Heart right ventricle (tissue), 16 donors: ENCODE measurements around the gene SLC12A4. TPM values are rescaled to one million over a fixed set of nuclear protein-coding genes. Genes with fewer than 3 reads are reported as not detected.
A peak's percentile ranks its signal among the peaks of the same experiment; 100 is the strongest.
"Not testable (repeated sequence)": the region's sequence is repeated elsewhere in the genome, so short reads cannot be mapped to it uniquely, and the experiment has no call there.

Source experiments
- ATAC-seq, 8 donors: fragments of 200-7000 bp; cut with Tn5 transposase; one replicate each; pipeline ENCODE4 v1.9.1; 2020; ENCODE audit warnings: mild to moderate bottlenecking in 8 of 8, moderate library complexity in 8 of 8, moderate number of reproducible peaks in 1 of 8
- DNase-seq, 2 donors: peaks; one replicate each; pipeline ENCODE4 v3.0.0-alpha.2; 2020
- H3K27ac ChIP-seq, 10 donors: fragments of 200-600 bp; sonication (generic) in 2 of 10; one replicate each; pipeline versions ENCODE4 v1.5.0 to v1.8.0; 2020 to 2022; ENCODE audit warnings: mild to moderate bottlenecking in 3 of 10
- H3K27me3 ChIP-seq, 7 donors: fragments of 200-600 bp; one replicate each; pipeline ENCODE4 v1.8.0; 2021 to 2022; ENCODE audit warnings: mild to moderate bottlenecking in 2 of 7
- H3K36me3 ChIP-seq, 9 donors: fragments of 200-600 bp; sonication (generic) in 1 of 9; one replicate each; pipeline versions ENCODE4 v1.5.0 to v1.8.0; 2020 to 2022; ENCODE audit warnings: mild to moderate bottlenecking in 2 of 9
- H3K4me1 ChIP-seq, 9 donors: fragments of 200-600 bp; sonication (generic) in 1 of 9; one replicate each; pipeline versions ENCODE4 v1.5.0 to v1.8.0; 2020 to 2022; ENCODE audit warnings: mild to moderate bottlenecking in 4 of 9
- H3K4me3 ChIP-seq, 10 donors: fragments of 200-600 bp; sonication (generic) in 2 of 10; one replicate each; pipeline versions ENCODE4 v1.5.0 to v1.8.0; 2020 to 2022; ENCODE audit warnings: mild to moderate bottlenecking in 7 of 10, moderate library complexity in 2 of 10
- H3K9me3 ChIP-seq, 11 donors: fragments of 200-600 bp in 10 of 11; sonication (generic) in 2 of 11; one replicate each; pipeline versions ENCODE4 v1.5.0 to v1.8.0; 2013 to 2022; ENCODE audit warnings: mild to moderate bottlenecking in 2 of 11, control low read depth in 1 of 11, moderate library complexity in 1 of 11
- CTCF ChIP-seq, 9 donors: fragments of 200-600 bp; sonication (generic) in 2 of 9; IDR thresholded peaks; one replicate each; pipeline versions ENCODE4 v1.5.0 to v1.8.0; 2021 to 2022; ENCODE audit warnings: antibody characterized with exemption in 9 of 9, mild to moderate bottlenecking in 5 of 9, moderate library complexity in 1 of 9
- WGBS, 2 donors: extraction: QIAGEN DNeasy Blood & Tissue Kit; methylation state at CpG; one replicate each; pipeline ENCODE4 v1.1.7; 2013; ENCODE audit warnings: inconsistent platforms in 1 of 2; 5-methylcytosine and 5-hydroxymethylcytosine counted together
- intact Hi-C, 10 donors: fragments of 100-400 bp; cut with DNase I; formaldehyde crosslinking; loops; one replicate each; pipeline versions ENCODE4 v1.11.1 to v1.14.2; 2022
- polyA plus RNA-seq, 2 donors: library from polyadenylated mRNA; stranded (reverse); fragments of 200-250 nt; gene quantifications; one replicate each; pipeline ENCODE4 v1.2.3, GENCODE V29; 2013
- total RNA-seq, 10 donors: library from RNA; stranded (reverse); fragmentation: NEBNext Ultra II Directional in 3 of 10; extraction: Animal tissue kit (Norgen Biotek cat#: 25700) in 3 of 10; gene quantifications; one replicate each; pipeline versions ENCODE4 v1.2.1 to v1.2.4, GENCODE V29; 2021 to 2023
- donor health status: Arrhythmogenic right ventricular cardiomyopathy.
- donor health status: ischemic (EF 13 %, LVEDD 7.1; RV severe dilation, severe dysfunction).
- donor health status: healthy with polysubstance abuse.
- donor health status: DM: no; HTN: yes; CAD: no.
- donor health status: DM: no; HTN: no; CAD: no.
- donor health status: ischemic (EF 25% LVEDD 6.9; RV normal size, moderate dysfunction).
- donor health status: ischemic (EF 25% LVEDD 5.7; RV mildly dilated, moderate dysfunction).
- donor health status: healthy.
- donor health status: DM: yes; HTN: yes; CAD: no.
- donor health status: Ischemic cardiomyopathy.
- donor health status: ischemic (EF 35%, LVEDD 5.7; RV mildly dilated, moderate dysfunction).
- donor health status: nonischemic (EF 11% LVEDD 7.7; RV severe dilation, severe dysfunction).
- donor health status: DM: yes; HTN: yes; CAD: no.
- donor health status: PGD.
- donor health status: ischemic (EF 29% LVEDD 5.4; RV normal size, mild dysfunction).
- donor health status: nonischemic (EF 23%, LVEDD 6.1; RV moderate dilation, normal function).

SLC12A4 gene
- total and polyA plus RNA-seq, 12 donors = 70.1 to 116 (median 86.6) TPM

DNA sequence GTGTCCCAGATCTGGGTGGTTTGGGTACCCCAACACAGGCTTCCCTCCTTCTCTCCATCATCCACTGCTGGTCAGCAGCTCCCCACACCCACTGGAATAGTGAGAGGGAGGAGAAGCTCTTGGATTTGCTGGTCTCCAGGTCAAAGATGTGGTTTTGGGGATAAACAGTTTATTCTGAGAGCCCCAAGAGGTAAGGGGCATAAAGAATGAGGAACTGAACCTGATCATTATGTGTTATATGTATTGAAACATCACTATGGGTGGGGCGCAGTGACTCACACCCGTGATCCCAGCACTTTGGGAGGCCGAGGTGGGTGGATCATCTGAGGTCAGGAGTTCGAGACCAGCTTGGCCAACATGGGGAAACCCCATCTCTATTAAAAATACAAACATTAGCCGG is 27.0 kb upstream of the SLC12A4 start:
- DNase-seq = no peak
- no peak for TF ChIP-seq CTCF (IDR thresholded peaks at IDR 0.05)
- H3K9me3 ChIP-seq = no peaks in the 10 kb centered on the region
- ATAC-seq = no peak
- peak overlapping the region in 1 of 10 donors; percentile 31 for H3K27ac ChIP-seq
- no peaks in the 10 kb centered on the region for H3K27me3 ChIP-seq
- intact Hi-C loops = loop anchor here in 2 of 10 donors (10.0 kb wide), 1 partner anchor 239 kb away; the partner anchor contains the start of gene ESRP2 (in 2 of the 2)
- peaks cover 0 to 3% (median 0%) of the 10 kb centered on the region in 9 donors for H3K36me3 ChIP-seq
- peaks cover 4 to 49% (median 22%) of the 10 kb centered on the region in 9 donors for H3K4me1 ChIP-seq
- WGBS, 2 donors = 87 to 94% methylated on average over 5 of the region's 5 CpGs
- H3K4me3 ChIP-seq = no peak overlapping the region

- WGBS, 2 donors = 67 to 69% methylated on average over 3 to 6 of the region's 6 CpGs
- Histone ChIP-seq H3K4me1 (peaks cover 4 to 36% (median 13%) of the 10 kb centered on the region in 9 donors), H3K4me3 (peak overlapping the region in 3 of 10 donors; percentile 45 to 55 (median 47)), H3K27ac (peak overlapping the region; percentile 70 to 93 (median 80))
- H3K36me3 ChIP-seq, H3K27me3 ChIP-seq, H3K9me3 ChIP-seq, DNase-seq: not testable (repeated sequence)
- peak in 7 of 8 donors; percentile 2 to 46 (median 24) for ATAC-seq
- intact Hi-C loops = loop anchor here in 8 of 10 donors (5.0 to 10.0 kb wide), 5 partner anchors 48 to 241 kb away; partner anchors contain the start of genes ESRP2 (in 2 of the 8) and PSMB10 (in 1 of the 8)
These were observed 25.6 kb upstream of the SLC12A4 start for GRCh38 chr16:67994040-67994408.

DNA sequence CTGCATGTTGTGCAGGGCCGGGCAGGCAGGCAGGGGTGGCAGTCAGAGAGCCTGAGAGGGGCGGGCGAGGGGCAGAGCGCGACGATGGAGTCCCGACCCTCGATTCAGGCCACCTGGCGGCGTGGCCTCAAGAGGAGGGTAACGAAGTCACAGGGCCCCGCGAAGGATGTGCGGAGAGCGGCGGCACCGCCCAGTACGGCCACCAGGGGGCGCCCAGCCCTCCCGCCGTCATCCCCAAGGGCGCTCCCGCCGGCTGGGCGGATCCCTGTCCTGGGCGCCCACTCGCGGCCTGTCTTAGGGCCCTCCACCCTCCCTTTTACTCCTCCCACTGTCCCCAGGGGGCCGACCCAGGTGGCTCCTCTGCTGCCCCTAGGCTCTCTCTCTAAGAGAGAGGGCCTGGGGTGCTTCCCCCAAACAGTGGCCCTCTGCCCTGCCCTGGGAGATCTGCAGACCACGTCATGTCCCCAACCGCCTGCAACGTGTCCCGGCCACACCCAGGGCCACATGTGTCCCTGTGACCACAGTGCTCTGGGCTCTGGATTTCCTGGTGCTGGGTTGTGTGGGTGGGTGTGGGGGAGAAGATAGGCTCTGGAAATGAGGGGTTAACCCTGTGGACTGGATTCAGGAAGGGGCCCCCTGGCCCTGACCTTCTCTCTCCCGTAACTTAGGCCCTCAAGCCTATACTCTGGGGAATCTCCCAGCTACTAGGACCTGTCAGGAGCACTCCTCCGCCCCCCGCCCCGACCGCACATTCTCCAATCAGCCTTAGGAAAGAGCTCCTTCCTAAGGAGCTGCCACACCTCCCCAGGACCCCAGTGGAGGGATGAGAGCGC is 25.0 kb upstream of the SLC12A4 start:
- intact Hi-C loops = loop anchor here in 9 of 10 donors (1.0 to 10.0 kb wide), 8 partner anchors 47 to 241 kb away; partner anchors contain the start of genes ESRP2 (in 2 of the 9) and PSMB10 (in 1 of the 9)
- peak; percentile 91 to 96 (median 95) for ATAC-seq
- peak; percentile 98 to 100 (median 99) for TF ChIP-seq CTCF (IDR thresholded peaks at IDR 0.05)

DNA sequence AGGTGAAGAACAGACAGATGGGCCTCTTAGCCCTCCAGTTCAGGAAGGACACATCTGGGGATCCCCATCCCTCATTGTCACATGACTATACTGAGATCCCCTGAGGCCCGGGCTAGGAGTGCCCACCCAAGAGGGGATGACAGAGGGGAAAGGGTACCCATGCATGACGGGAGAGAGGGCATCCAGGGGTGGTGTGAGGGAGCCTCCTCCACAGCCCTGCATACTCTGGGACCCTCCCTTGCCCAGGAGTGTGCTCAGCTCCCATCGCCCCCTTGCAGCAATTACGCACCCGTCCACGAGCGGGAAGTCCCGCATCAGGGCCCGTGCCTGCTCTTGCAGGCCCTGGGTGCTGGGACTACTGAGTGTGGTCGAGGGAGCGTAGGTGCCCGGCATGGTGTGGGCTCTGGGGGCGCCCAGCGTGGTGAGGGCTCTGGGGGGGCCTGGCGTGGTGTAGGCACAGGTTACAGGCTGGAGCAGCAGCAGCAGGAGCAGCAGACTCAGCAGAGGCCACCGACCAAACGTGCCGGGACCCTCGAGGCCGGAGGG is 24.3 kb upstream of the SLC12A4 start:
- Histone ChIP-seq H3K4me3 (peak overlapping the region in 5 of 10 donors; percentile 45 to 55 (median 49)), H3K27ac (peak overlapping the region in 8 of 10 donors; percentile 71 to 93 (median 81)), H3K27me3 (no peaks in the 10 kb centered on the region), H3K36me3 (peaks cover 0 to 3% (median 0%) of the 10 kb centered on the region in 9 donors), H3K9me3 (no peaks in the 10 kb centered on the region), H3K4me1 (peaks cover 4 to 31% (median 14%) of the 10 kb centered on the region in 9 donors)
- TF ChIP-seq CTCF (IDR thresholded peaks at IDR 0.05) = no peak
- intact Hi-C loops = loop anchor here in 9 of 10 donors (1.0 to 10.0 kb wide), 8 partner anchors 48 to 242 kb away; partner anchors contain the start of genes ESRP2 (in 2 of the 9) and PSMB10 (in 1 of the 9)
- ATAC-seq = peak in 4 of 8 donors; percentile 2 to 35 (median 12)
- no peak for DNase-seq
- 74% methylated on average over 20 of the region's 20 CpGs for WGBS, 2 donors

More for the DNA sequence above, 25.0 kb upstream of the SLC12A4 start:
- Histone ChIP-seq H3K27me3 (no peaks in the 10 kb centered on the region), H3K4me1 (peaks cover 4 to 33% (median 13%) of the 10 kb centered on the region in 9 donors), H3K36me3 (peaks cover 0 to 3% (median 0%) of the 10 kb centered on the region in 9 donors), H3K9me3 (no peaks in the 10 kb centered on the region), H3K4me3 (peak overlapping the region in 9 of 10 donors; percentile 5 to 55 (median 45)), H3K27ac (peak overlapping the region; percentile 70 to 93 (median 80))
- WGBS, 2 donors = 10 to 14% methylated on average over 37 to 39 of the region's 39 CpGs
- peak; percentile 84 to 88 for DNase-seq
